ENCODE results near the gene CHURC1.
"Not testable (repeated sequence)": the region's sequence is repeated elsewhere in the genome, so short reads cannot be mapped to it uniquely, and the experiment has no call there.

The CHURC1 gene

DNA sequence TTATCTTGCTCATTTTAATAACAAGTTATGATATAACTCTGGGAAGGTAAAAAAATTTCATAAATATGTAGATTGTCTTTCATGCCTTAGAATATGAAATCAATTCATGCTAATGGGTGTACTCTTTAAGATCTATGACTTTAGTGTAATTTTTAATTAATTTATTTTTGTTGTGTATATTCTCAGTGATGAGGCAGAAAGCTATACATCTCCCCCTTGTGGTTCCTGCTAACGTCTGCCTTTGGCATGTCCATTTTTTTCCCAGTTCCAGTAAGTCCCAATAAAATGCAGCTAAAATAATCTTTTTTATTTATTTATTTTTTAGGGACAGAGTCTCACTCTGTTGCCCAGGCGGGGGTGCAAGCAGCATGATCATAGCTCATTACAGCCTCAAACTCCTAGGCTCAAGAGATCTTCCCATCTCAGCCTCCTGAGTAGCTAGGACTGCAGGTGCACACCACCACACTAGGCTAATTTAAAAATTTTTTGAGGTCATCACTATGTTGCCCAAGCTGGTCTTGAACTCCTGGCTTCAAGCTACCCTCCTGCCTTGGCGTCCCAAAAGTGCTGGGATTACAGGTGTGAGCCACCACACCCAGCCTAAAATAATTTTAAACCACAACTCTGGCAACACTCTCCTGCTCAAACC is 3.3 kb upstream of the CHURC1 start:
- DNase-seq (ENCODE audit: low read depth) = no peak

DNA sequence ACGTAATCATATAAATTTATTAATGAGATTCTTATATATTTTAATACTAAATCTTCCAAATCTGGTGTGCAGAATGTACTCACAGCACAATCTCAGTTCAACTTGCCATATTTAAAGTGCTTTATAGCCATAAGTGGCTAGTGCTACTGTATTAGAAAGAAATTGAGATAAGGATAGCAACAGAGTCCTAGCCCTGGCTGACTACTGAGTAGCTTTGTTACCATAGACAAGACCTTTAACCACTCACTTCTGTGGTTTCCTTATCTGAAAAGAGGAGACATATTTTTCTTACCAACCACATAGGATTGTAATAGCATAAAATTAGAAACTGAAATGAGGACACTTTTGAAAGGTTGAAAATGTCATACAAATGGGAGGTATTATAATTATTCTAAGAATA is 2.0 kb upstream of the CHURC1 start:
- DNase-seq (ENCODE audit: low read depth) = no peak

DNA sequence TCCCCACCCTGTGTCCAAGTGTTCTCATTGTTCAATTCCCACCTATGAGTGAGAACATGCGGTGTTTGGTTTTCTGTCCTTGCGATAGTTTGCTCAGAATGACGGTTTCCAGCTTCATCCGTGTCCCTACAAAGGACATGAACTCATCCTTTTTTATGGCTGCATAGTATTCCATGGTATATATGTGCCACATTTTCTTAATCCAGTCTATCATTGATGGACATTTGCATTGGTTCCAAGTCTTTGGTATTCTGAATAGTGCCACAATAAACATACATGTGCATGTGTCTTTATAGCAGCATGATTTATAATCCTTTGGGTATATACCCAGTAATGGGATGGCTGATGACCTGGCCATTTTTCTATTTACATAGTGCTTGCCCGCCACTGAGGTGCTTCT is 778 bp upstream of the CHURC1 start:
- DNase-seq (ENCODE audit: low read depth) = not testable (repeated sequence)

DNA sequence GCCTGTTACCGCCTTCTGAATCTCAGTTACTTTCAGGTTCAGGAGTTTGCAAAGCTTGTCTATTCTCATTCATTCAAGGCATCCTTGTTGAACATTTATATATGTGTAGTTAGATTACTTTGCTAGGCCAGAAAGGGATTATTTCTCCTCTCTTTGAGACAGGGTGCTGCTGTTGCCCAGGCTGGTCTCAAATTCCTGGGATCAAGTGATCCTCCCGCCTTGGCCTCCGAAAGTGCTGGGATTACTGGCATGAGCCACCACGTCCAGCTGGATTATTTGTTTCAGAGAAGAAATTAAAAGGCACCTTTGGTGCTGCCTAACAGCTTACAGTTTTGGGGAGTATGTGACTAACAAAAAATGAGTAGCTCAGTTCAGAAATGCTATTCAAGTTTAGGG is 772 bp downstream of the CHURC1 start:
- no peak for DNase-seq (ENCODE audit: low read depth)

DNA sequence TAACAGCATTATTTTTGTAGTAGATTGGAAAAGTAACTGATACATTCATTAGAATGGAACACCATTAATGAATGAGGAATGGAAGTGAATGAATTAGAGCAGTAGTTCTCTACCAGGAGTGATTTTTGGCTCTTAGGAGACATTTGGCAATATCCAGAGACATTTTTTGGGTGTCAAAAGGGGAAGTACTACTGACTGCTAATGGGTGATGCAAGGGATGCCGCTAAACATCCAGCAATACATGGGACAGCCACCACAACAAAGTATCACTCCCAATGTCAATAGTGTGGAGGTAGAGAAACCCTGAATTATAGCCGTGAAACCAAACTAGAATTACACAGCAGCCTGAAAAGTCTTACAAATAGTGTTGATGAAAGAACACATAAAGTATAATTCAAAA is 1.5 kb downstream of the CHURC1 start:
- no peak for DNase-seq (ENCODE audit: low read depth)

DNA sequence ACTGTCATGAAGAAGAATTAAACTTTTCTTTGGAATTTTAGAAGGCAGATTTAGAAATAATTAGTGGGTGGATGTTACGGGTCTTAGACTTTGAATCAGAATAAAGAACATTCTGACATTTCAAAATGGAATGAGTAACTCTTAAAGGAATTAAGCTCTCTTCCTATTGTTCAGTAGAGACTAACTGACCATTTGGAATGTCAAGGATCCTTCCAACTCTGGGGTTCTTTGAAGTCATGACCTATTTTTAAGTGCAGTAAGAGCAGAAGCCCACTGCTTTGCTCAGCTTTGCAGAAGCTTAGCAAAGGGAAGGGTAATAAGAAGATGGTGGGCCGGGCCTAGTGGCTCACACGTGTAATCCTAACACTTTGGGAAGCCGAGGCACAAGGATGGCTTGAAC is 4.0 kb downstream of the CHURC1 start:
- no peak for DNase-seq (ENCODE audit: low read depth)

DNA sequence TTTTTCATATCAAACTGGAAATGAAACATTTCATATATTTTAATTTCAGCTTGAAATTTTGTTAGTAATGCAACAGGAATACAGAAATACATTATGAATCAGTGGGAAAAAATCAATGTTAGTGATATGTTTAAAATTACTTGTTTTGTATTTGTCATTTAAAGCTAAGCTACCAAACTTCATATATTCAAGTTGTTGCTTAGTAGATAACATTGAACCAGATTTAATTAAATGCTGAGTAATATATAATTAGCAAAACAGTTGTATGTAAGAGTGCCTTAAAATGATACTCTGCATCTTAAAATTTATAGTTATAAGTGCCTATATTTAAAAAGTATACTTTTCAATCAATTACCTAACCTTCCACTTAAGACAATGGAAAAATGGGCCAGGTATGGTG is 5.0 kb downstream of the CHURC1 start:
- DNase-seq (ENCODE audit: low read depth) = no peak

DNA sequence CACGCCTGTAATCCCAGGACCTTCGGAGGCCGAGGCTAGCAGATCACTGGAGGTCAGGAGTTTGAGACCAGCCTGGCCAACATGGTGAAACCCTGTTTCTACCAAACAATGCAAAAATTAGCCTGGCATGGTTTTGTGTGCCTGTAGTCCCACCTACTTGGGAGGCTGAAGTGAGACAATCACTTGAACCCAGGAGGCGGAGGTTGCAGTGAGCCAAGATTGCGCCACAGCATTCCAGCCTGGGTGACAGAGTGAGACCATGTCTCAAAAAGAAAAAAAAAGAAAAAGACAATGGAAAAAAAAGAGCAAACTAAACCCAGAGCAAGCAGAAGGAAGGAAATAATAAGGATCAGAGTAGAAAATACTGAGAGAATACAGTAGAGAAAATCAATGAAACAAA is 5.4 kb downstream of the CHURC1 start:
- DNase-seq (ENCODE audit: low read depth) = no peak

DNA sequence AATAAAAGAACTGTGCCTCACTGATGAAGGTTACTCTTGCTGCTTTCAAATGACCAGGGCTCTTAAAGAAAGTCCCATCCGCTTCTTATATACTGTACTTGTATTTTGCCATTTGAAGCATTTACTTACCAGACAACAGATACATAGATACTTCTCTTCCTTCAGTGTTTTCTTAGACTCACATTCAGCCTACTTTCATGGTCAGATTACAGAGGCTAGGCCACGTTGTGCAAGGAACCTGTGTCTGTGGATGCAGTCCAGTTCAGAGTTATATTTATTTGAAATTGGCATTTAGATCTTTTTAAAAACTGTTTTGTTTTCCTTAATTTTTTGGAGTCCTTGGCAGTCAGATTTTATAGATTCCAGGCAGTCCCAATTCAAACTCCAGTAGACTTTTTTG is 6.2 kb downstream of the CHURC1 start:
- no peak for DNase-seq (ENCODE audit: low read depth)

DNA sequence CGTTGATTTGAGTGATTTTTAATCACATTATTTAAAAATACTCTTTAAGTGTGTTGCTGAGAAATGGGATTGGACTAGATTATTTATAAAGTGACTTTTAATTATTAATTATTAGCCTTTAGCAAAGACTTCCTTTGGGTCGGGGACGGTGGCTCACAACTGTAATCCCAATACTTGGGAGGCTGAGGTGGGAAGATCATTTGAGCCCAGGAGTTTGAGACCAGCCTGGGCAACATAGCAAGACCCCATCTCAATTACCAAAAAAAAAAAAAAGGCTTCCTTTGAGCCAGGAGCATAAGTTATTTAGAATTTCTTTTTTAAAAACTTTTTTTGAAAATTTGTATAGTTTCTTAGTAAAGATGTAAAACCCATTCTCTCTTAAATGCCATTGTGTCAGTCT is 8.8 kb downstream of the CHURC1 start:
- DNase-seq (ENCODE audit: low read depth) = no peak

DNA sequence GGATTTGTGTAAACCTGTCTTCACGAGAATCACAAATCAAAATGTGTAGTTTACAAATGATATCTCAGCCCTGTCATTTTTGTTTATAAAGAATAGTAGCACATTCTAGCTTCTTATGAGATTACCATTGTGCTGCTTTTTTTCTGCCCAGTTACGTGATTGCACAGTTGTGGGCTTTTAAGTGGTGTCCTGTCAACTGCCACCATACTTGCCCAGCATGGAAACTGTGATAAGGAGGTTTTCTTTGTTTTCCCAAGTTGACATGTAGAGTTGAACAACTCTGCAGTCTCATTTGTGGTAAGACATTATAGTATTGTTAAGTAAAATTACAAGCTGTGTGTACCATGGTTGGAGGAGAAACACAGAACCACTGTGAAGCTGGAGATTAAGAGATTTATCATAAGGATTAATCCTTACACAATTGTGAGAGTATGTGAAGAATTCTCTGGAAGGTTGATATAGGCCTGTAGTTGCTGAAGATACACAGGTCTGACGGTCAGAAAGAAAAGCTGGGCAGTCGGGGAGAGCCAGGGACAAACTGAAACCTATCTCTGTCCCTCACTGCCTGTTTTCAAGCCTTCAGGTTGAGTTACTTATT is 12.2 kb downstream of the CHURC1 start:
- DNase-seq (ENCODE audit: low read depth) = no peak

DNA sequence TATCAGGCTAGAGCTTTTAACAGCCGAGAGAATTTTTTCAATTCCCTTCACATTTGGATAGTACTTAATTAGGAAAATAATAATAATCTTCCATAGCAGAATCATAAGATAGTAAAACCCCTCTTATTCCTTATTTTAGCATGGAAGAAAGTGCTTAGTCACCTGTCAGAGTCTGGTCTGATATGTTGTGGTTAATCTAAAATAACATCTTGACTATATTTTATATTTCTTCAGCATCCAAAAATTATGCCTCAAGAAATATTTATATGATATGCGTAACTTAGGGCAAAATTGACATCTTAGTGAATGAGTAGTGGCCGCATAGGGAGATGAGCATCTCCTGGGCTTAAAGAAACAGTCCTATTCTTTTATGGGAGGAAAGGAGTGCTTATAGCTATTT is 12.8 kb downstream of the CHURC1 start:
- DNase-seq (ENCODE audit: low read depth) = no peak

DNA sequence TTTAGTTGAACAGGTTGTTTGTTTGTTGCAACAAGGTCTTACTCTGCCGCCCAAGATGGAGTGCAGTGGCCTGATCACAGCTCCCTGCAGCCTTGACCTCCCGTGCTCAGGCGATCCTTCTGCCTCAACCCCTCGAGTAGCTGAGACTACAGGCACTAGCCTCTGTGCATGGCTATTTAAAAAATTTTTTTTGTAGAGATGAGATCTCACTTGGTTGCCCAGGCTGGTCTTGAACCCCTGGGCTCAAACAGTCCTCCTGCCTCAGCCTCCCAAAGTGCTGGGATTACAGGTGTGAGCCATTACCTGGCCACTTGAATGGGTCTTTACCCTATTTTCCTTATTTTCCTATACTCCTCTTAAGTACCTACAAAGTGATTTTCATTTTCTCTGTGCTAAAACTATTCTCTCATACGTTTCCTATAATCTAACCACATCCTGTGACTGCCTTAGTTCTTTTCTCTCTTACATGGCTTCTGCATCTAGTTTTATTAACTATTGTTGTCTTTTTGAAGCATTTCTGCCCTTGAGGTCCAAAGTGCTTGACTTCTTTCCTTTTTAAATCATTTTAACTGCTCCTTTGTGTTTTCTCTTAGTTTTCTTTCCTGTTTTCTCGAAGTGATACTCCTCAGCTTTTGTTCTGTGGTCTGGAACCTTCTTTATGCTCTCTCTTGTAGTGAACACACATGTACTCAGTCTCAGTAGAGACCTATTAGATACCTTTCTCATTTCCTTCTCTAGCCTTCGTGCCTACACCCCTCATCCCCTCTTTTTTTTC is 14.2 kb downstream of the CHURC1 start:
- DNase-seq (ENCODE audit: low read depth) = no peak

DNA sequence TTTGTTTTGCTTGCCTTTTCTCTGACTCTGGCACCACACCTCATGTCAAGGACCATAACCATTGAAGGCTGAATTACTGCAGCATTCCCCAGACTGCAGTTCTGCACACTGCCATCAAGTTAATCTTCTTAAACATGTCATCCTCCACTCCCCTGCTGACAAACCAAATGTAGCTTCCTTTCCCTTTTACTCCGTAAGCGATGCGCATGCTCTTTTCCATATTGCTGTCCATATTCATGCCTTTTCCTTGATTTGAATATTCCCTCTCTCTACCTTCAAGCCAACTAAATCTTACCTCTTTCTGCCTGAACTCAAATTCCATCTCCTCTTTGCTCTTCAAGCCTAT is 14.7 kb downstream of the CHURC1 start:
- no peak for DNase-seq (ENCODE audit: low read depth)

DNA sequence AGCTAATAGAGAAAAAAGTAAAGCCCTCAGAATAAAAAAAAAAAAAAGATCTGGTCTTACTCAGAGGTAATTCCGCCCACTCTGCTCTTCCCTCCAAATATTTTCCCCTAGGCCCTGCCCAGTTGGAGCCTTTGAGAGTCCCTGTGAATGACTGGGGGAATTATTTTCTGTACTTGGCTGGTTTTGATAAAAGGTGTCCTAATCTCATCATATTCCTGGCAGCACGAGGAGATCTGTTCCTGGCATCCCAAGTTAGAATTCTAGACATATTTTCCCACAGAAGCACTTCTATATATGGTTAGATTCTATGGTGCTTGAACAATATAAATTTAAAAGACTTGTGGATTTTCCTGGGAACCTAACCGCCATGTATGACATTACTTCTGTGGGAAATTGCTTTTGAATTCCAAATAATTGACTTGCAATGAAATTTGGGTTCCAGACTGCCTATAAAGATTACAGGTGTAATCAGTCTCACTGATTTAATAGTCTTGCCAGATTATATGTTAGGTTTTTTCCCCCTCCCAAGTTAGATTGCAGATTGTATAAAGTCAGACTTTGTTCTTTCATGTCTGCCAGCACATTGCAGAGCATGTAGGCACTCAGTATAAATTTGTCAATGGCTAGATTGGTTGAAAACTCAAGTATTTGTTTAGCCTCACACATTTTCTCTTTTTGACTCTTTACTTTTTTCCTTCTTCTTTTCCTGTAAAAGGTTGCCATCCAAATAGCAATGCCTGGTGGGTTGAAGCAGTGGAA is 16.0 kb downstream of the CHURC1 start:
- no peak for DNase-seq (ENCODE audit: low read depth)

DNA sequence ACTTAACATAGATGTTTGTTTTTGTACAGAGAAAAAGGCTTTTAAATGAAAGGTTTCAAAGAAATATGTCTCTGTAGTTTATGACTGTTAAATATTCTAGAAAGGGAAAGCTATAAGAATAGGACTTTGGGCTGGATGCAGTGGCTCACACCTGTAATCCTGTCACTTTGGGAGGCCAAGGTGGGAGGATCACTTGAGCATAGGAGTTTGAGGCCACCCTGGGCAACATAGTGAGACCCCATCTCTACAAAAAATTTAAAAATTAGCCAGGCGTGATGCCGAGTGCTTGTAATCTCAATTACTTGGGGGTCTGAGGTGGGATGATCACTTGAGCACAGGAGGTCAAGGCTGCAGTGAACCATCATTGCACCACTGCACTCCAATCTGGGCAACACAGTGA is 16.9 kb downstream of the CHURC1 start:
- no peak for DNase-seq (ENCODE audit: low read depth)

DNA sequence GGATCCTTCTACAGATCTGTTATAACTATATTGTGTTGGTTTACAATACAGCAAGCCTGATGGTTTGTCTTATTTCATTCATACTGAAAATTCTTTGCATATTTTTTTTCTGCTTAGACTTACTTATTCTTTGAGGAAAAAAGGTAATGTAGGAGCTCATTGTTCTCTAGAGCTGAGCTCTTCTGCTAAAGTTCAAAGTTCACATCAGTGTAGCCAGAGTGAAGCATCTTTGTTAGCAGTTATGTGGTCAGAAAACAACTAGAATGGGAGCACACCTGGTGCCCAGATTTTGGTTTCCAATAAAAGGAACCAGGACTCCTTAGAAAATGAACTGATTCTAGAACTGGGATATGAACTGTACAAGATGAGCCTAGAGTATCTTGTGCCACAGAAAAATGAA is 18.0 kb downstream of the CHURC1 start:
- DNase-seq (ENCODE audit: low read depth) = no peak

DNA sequence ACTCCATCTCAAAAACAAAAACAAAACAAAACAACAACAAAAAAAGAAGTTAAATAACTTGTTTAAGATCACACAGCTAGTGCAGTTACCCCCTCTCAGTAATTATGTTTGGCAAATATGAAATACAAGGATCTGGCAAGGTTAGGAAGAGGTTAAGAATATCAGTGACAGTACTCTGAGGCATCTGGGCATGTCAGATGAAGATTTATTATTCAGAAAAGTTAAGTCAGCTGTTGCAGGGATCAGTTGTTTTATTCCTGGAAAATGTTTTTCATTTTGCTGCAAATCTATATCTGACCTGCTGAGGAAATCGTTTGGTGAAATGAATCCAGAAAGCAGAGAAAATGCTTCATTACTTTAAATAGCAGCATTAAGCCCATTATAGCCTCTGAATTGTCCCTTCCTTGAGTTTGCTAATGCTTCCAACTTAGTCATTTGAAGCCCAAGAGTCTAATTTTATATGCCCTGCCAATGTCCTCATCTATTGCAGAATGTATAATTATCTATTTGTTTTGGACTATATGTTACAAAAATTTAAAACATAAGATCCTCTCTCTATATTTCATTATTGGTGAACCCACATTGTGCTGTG is 20.2 kb downstream of the CHURC1 start:
- no peak for DNase-seq (ENCODE audit: low read depth)

DNA sequence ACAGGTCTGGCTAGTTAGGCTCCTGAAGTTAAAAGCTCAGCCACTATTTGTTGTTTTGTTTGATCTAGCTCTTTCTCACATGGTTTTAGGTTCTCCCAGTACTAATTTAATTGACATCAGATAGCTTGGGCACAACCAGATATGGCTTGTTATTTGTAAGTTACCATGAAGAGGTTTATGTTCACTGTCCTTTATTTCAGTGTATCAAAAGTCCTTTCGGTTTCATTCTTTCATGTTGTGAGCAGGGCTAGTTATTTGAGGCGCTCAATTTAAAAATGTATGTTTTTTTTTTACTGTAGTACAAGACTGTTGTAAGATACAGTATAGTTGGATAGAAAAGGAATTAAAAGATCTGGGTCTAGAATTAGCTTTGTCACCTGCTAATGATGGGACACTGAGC is 21.3 kb downstream of the CHURC1 start:
- DNase-seq (ENCODE audit: low read depth) = no peak

DNA sequence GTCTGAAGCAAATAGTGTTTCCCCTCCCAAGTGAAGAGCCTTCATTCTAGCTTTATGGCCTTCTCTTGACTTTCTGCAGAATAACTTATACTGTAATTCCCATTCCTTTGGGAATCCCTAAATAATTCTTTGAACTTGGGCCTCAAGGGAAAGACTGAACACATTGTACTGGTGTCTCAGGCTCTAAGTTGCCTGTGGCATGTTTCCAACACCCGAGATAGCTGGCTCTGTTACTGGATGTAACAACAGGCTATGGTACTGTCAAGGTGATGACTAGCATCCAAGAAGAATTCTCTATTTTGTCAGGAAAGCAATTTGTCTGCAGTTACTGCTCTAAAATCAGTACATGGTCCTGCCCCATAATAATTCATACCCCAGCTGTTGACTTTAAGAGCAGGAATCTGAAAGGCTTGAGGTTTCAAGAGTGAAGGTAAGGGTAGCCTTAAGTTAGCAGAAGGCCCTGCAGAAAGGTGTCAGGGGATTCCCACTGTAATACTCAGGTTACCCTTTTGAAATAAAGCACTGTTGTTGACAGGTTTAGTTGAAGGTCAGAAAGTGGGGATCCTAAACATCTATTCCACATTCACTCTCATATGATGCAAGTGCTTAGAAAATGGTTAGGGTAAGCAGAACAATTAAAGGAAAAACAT is 23.0 kb downstream of the CHURC1 start:
- no peak for DNase-seq (ENCODE audit: low read depth)

DNA sequence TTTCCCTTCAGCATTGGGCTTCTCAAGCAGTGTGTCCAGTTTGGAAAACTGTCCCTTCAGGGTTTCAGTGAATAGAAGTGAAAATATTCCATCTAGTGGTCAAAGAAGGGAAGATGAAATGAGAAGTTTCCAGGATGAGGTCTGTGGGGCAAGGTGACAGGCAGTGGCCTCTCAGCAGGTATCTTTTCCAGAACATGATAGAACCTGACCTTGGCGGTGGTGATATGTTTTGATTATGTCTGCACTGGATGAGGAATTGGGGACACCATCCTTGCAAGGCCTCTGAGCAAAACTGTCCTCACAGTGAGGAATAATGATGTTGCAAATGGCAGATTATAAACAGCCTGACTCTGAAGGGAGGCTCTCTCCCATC is 23.6 kb downstream of the CHURC1 start:
- no peak for DNase-seq (ENCODE audit: low read depth)
